Measurements from ENCODE around the gene SH2D3A.
"Not testable (repeated sequence)": the region's sequence is repeated elsewhere in the genome, so short reads cannot be mapped to it uniquely, and the experiment has no call there.

Gene SH2D3A

GRCh38 chr19:6790194-6791128, 23.2 kb upstream of the SH2D3A start:
- no peak for DNase-seq (ENCODE audit: low spot score)

GRCh38 chr19:6788896-6789295, 21.7 kb upstream of the SH2D3A start:
- DNase-seq (ENCODE audit: low spot score) = no peak

- no peak for DNase-seq (ENCODE audit: low spot score)
These were observed 20.2 kb upstream of the SH2D3A start for GRCh38 chr19:6787393-6787792.

GRCh38 chr19:6779206-6779605, 12.0 kb upstream of the SH2D3A start:
- no peak for DNase-seq (ENCODE audit: low spot score)

- DNase-seq (ENCODE audit: low spot score) = no peak
These were observed 11.2 kb upstream of the SH2D3A start for GRCh38 chr19:6778386-6778785.

- no peak for DNase-seq (ENCODE audit: low spot score)
These were observed 10.2 kb upstream of the SH2D3A start for GRCh38 chr19:6777434-6777833.

- no peak for DNase-seq (ENCODE audit: low spot score)
These were observed 9.8 kb upstream of the SH2D3A start for GRCh38 chr19:6776999-6777398.

GRCh38 chr19:6776045-6776444, 8.8 kb upstream of the SH2D3A start:
- DNase-seq (ENCODE audit: low spot score) = not testable (repeated sequence)

GRCh38 chr19:6774821-6775707, 7.8 kb upstream of the SH2D3A start:
- DNase-seq (ENCODE audit: low spot score) = no peak

GRCh38 chr19:6773323-6773931, 6.2 kb upstream of the SH2D3A start:
- no peak for DNase-seq (ENCODE audit: low spot score)

GRCh38 chr19:6772866-6773322, 5.7 kb upstream of the SH2D3A start:
- no peak for DNase-seq (ENCODE audit: low spot score)

GRCh38 chr19:6772028-6772865, 5.0 kb upstream of the SH2D3A start, which contains the start of gene VAV1:
VAV1 (plus strand) TSS chr19:6772708; CDS start chr19:6772808, 100 bp downstream.
- no peak for DNase-seq (ENCODE audit: low spot score)

- not testable (repeated sequence) for DNase-seq (ENCODE audit: low spot score)
These were observed 4.4 kb upstream of the SH2D3A start for GRCh38 chr19:6771648-6772027.

GRCh38 chr19:6769006-6769619, 1.9 kb upstream of the SH2D3A start:
- no peak for DNase-seq (ENCODE audit: low spot score)

GRCh38 chr19:6768236-6768785, 1.1 kb upstream of the SH2D3A start:
- no peak for DNase-seq (ENCODE audit: low spot score)

GRCh38 chr19:6767081-6767356, 216 bp downstream of the SH2D3A start:
- DNase-seq (ENCODE audit: low spot score) = no peak

- no peak for DNase-seq (ENCODE audit: low spot score)
These were observed 716 bp downstream of the SH2D3A start for GRCh38 chr19:6766357-6767080.

- DNase-seq (ENCODE audit: low spot score) = no peak
These were observed 1.4 kb downstream of the SH2D3A start for GRCh38 chr19:6765738-6766356.

GRCh38 chr19:6762253-6762797, 4.9 kb downstream of the SH2D3A start:
- not testable (repeated sequence) for DNase-seq (ENCODE audit: low spot score)
